MG63 (cell line): Measurements from ENCODE around the gene GNG4. TPM values are rescaled to one million over a fixed set of nuclear protein-coding genes. Genes with fewer than 3 reads are reported as not detected.

Source experiments
- DNase-seq: peaks from one replicate; pipeline ENCODE4 v3.0.0-alpha.2; 2020
- H3K27me3 ChIP-seq: fragments of 250-450 bp; sonication (Bioruptor Pico); 2 replicates; pipeline ENCODE4 v1.5.1; 2020; ENCODE audit warnings: mild to moderate bottlenecking, moderate library complexity
- H3K36me3 ChIP-seq: fragments of 250-450 bp; sonication (Bioruptor Pico); 2 replicates; pipeline ENCODE4 v1.5.1; 2020; ENCODE audit warnings: mild to moderate bottlenecking, moderate library complexity
- H3K4me3 ChIP-seq: fragments of 250-450 bp; sonication (Bioruptor Pico); 2 replicates; pipeline ENCODE4 v1.5.1; 2020; ENCODE audit warnings: mild to moderate bottlenecking, moderate library complexity
- H3K9me3 ChIP-seq: fragments of 250-450 bp; sonication (Bioruptor Pico); 2 replicates; pipeline ENCODE4 v1.5.1; 2020; ENCODE audit warnings: mild to moderate bottlenecking, moderate library complexity
- total RNA-seq: library from RNA; depleted of rRNA; stranded (reverse); fragments of >200 nt; shearing (Covaris generic); gene quantifications from 2 replicates; pipeline ENCODE4 v1.2.3, GENCODE V29; 2014; ENCODE audit warnings: low replicate concordance; rRNA removed

Gene GNG4
- total RNA-seq, 1 experiment from 2014 or later: 6.1 TPM

- Histone ChIP-seq H3K9me3 (no peaks in the 10 kb centered on the region), H3K4me3 (peak within 1 kb of the TSS; percentile 60), H3K36me3 (peaks cover 10% of the 10 kb centered on the region)
Observed at GRCh38 chr1:235504122-235504493, 145.5 kb downstream of the GNG4 start, which contains the start of gene B3GALNT2. Gene B3GALNT2 (minus strand): TSS chr1:235504452. CDS start chr1:235504252, 200 bp downstream.

GRCh38 chr1:235503403-235504121 lies 146.0 kb downstream of the GNG4 start:
- H3K36me3 ChIP-seq: peaks cover 10% of the 10 kb centered on the region
- peak; percentile 56 for DNase-seq

More at GRCh38 chr1:235504122-235504493, 145.5 kb downstream of the GNG4 start, which contains the start of gene B3GALNT2:
- H3K27me3 ChIP-seq: no peaks in the 10 kb centered on the region
- DNase-seq: no peak

DNA sequence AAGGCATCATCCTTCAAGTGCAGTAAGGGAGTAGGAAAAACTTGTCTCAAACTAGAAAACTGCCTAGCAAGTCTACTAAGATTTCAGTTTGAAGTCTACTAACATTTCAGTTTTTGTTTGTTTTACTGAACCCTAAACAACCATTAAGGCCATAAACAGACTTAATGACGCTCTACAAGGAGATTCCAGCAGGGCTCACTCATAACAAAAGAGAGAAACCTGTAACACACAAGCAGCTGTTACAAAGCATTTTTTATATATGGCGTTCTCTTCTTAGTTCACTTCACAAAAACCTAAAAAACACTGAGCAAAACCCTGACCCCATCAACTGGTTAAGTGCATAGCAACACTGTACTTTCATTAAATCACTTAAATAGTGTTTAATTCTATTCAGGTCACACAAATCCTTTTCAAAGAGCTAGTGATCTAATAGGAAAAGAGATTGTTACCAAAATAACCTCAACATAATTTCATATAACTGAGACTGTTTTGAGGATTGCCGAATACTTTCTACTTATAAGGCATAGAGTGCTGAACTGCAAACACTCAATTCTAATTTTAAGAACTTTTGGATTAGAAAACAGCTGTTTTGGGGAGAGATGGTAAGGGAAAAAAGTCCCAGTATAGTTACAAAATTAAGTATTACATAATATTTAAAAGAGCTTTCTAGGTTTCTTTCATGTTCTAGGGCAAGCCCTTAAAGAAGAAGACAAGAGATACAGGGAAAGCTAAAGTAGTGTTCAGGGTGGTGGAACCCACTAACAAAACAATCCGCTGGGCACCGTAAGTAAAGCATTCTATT lies 146.8 kb downstream of the GNG4 start:
- peak overlapping the region; percentile 60 for H3K4me3 ChIP-seq
- no peaks in the 10 kb centered on the region for H3K27me3 ChIP-seq
- no peak for DNase-seq
- peaks cover 10% of the 10 kb centered on the region for H3K36me3 ChIP-seq
- no peaks in the 10 kb centered on the region for H3K9me3 ChIP-seq

More at GRCh38 chr1:235503403-235504121, 146.0 kb downstream of the GNG4 start:
- H3K4me3 ChIP-seq: peak overlapping the region; percentile 60
- no peaks in the 10 kb centered on the region for H3K27me3 ChIP-seq
- H3K9me3 ChIP-seq: no peaks in the 10 kb centered on the region

DNA sequence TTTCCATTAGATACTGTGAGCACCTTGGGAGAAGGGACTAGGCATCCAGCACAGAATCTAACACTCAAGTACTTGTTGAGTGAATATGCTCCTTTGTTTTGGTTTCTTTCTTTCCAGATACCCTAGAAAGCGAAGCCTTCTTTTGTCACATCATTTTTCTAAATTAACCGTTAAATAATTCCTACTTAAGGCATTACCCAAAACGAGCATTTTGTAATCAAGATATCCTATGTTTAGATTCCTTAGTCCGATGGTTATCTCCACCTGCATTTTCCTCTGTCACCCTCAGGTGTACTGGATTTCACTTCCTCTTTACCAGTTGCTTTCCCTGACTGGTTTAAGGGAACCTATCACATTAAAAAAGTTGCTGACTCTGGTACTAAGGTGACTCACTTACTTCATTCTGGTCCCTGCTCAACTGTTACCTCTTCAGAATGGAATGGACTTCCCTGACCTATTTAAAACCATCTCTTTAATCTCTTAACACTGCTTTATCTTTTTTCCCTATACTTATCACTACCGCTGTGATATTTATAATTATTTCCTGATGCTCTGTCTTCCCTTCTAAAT lies 148.5 kb downstream of the GNG4 start:
- Histone ChIP-seq H3K36me3 (peaks cover 11% of the 10 kb centered on the region), H3K4me3 (no peak overlapping the region), H3K9me3 (no peaks in the 10 kb centered on the region), H3K27me3 (no peaks in the 10 kb centered on the region)
- DNase-seq: no peak

Other genes with a start within 250 kb of the GNG4 start
- gene B3GALNT2, start 145.3 kb downstream of the GNG4 start, total RNA-seq: 22.0 and 39.3 TPM in 2 replicates
- 7.0 and 7.8 TPM in 2 replicates for gene LYST, start 217.1 kb upstream of the GNG4 start, total RNA-seq